ENCODE measurements around the gene KCMF1. TPM values are rescaled to one million over a fixed set of nuclear protein-coding genes. Genes with fewer than 3 reads are reported as not detected.

Gene KCMF1
- total and polyA plus RNA-seq, 10 of the 15 experiments (the other 5 are each of a cell fraction or from before 2014, with no cell fraction given), result 8.4 to 124 (median 43.0) TPM

DNA sequence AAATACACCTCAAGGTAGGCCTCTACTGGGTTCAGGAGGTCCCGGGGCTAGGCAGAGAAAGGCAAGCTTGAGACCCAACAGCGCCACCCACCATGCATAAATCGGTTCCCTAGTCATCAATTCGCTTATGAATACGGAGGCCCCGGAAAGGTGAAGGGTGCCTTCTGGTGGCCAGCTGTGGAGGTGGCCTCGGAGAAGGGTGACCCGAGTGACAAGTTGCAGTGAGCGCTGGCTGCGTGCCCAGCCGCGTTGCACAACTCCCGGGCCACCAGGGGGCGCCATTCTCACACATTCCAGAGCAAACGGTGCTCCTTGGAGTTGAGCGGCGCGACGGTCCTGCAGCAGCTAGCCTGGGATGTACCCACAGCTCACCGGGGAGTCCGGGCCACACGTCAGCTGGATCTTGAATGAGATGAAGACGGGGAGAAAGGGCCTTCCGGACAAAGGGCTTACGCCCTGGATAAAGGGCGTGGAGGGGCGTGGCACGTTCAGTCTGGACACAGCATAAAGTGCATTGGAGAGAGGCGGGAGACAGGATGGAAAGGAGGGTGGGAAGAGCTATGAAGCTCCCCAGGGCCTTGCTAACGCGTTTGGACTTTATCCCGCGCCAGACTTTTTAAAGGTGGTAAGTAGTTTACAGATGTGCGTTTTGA, 45.1 kb upstream of the KCMF1 start (continued):
- TF ChIP-seq ATF3 (IDR thresholded peaks at IDR 0.05; ENCODE audit: borderline replicate concordance, extremely low read depth, low read depth, low read length) (0 out of 2 replicates have a peak, but pooled peaks have one; percentile 31), SPI1 (IDR thresholded peaks at IDR 0.05; ENCODE audit: borderline replicate concordance, insufficient read depth, low read depth, low read length) (no peak), NFYA (IDR thresholded peaks at IDR 0.05; ENCODE audit: borderline replicate concordance, low read depth, low read length) (no peak), PAX8 (IDR thresholded peaks at IDR 0.05) (no peak), MTA2 (IDR thresholded peaks at IDR 0.05; ENCODE audit: low read depth) (no peak; the same call in 1 of the 2 replicates), ZNF592 (IDR thresholded peaks at IDR 0.05) (peak; percentile 95), EP300 (IDR thresholded peaks at IDR 0.05; ENCODE audit: borderline replicate concordance in 1 of 2, control insufficient read depth in 1 of 2, low read depth in 2 of 2, low read length in 2 of 2) (no peak), ZBTB4 (CRISPR knock-in tag; IDR thresholded peaks at IDR 0.05) (no peak), MYB (IDR thresholded peaks at IDR 0.05; ENCODE audit: borderline replicate concordance, low read depth, low read length) (0 out of 2 replicates have a peak, but pooled peaks have one; percentile 24), YY1 (IDR thresholded peaks at IDR 0.05; ENCODE audit: low read depth, low read length) (peak; percentile 77), PBX3 (IDR thresholded peaks at IDR 0.05; ENCODE audit: insufficient replicate concordance, low read depth, low read length) (peak; percentile 56)
- TF ChIP-seq, protein P1, sequence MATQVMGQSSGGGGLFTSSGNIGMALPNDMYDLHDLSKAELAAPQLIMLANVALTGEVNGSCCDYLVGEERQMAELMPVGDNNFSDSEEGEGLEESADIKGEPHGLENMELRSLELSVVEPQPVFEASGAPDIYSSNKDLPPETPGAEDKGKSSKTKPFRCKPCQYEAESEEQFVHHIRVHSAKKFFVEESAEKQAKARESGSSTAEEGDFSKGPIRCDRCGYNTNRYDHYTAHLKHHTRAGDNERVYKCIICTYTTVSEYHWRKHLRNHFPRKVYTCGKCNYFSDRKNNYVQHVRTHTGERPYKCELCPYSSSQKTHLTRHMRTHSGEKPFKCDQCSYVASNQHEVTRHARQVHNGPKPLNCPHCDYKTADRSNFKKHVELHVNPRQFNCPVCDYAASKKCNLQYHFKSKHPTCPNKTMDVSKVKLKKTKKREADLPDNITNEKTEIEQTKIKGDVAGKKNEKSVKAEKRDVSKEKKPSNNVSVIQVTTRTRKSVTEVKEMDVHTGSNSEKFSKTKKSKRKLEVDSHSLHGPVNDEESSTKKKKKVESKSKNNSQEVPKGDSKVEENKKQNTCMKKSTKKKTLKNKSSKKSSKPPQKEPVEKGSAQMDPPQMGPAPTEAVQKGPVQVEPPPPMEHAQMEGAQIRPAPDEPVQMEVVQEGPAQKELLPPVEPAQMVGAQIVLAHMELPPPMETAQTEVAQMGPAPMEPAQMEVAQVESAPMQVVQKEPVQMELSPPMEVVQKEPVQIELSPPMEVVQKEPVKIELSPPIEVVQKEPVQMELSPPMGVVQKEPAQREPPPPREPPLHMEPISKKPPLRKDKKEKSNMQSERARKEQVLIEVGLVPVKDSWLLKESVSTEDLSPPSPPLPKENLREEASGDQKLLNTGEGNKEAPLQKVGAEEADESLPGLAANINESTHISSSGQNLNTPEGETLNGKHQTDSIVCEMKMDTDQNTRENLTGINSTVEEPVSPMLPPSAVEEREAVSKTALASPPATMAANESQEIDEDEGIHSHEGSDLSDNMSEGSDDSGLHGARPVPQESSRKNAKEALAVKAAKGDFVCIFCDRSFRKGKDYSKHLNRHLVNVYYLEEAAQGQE (IDR thresholded peaks at IDR 0.05; ENCODE audit: low read depth, low read length), result no peak
